Mesendoderm (in vitro differentiated cells): ENCODE data around the gene C1QL3. TPM values are rescaled to one million over a fixed set of nuclear protein-coding genes. Genes with fewer than 3 reads are reported as not detected.

ENCODE experiments used
- DNase-seq: peaks from one replicate; pipeline ENCODE4 v3.0.0; 2013
- H2AK5ac ChIP-seq: 2 replicates; pipeline ENCODE4 v1.6.1; 2013; ENCODE audit warnings: low read length, inconsistent platforms
- H2BK120ac ChIP-seq: 2 replicates; pipeline ENCODE4 v1.6.1; 2013; ENCODE audit warnings: low read depth, mild to moderate bottlenecking, low read length, moderate library complexity, mixed read lengths
- H2BK15ac ChIP-seq: replicated peaks from 2 replicates; pipeline ENCODE4 v1.6.1; 2013; ENCODE audit warnings: low read depth, mild to moderate bottlenecking, moderate library complexity
- H2BK5ac ChIP-seq: 2 replicates; pipeline ENCODE4 v1.6.1; 2013; ENCODE audit warnings: low read length, inconsistent platforms
- H3K18ac ChIP-seq: 2 replicates; pipeline ENCODE4 v1.6.1; 2013; ENCODE audit warnings: mild to moderate bottlenecking, low read length, mixed read lengths
- H3K23ac ChIP-seq: one replicate; pipeline ENCODE4 v1.6.1; 2013; ENCODE audit warnings: low read length
- H3K27ac ChIP-seq: 2 replicates; pipeline ENCODE4 v1.5.1; 2013; ENCODE audit warnings: low read depth, mild to moderate bottlenecking, inconsistent platforms, low read length, moderate library complexity
- H3K27me3 ChIP-seq: 2 replicates; pipeline ENCODE4 v1.6.1; 2013; ENCODE audit warnings: low read length, control low read depth, mild to moderate bottlenecking, inconsistent platforms; ENCODE audit not compliant: insufficient read depth, poor library complexity
- H3K36me3 ChIP-seq: 2 replicates; pipeline ENCODE4 v1.6.1; 2013; ENCODE audit warnings: low read length, inconsistent platforms; ENCODE audit not compliant: control insufficient read depth, insufficient read depth
- H3K4ac ChIP-seq: one replicate; pipeline ENCODE4 v1.6.1; 2013; ENCODE audit warnings: low read depth, mild to moderate bottlenecking, low read length, moderate library complexity
- H3K4me1 ChIP-seq: 2 replicates; pipeline ENCODE4 v1.6.1; 2013; ENCODE audit warnings: low read depth, low read length, inconsistent platforms; ENCODE audit not compliant: control insufficient read depth
- H3K4me2 ChIP-seq: 2 replicates; pipeline ENCODE4 v1.6.1; 2013; ENCODE audit warnings: low read length
- H3K4me3 ChIP-seq: 2 replicates; pipeline ENCODE4 v1.5.1; 2013; ENCODE audit warnings: mild to moderate bottlenecking, low read length
- H3K56ac ChIP-seq: one replicate; pipeline ENCODE4 v1.6.1; 2013; ENCODE audit warnings: low read length
- H3K79me1 ChIP-seq: 2 replicates; pipeline ENCODE4 v1.6.1; 2013; ENCODE audit warnings: low read length, inconsistent platforms
- H3K79me2 ChIP-seq: 2 replicates; pipeline ENCODE4 v1.6.1; 2013; ENCODE audit warnings: mild to moderate bottlenecking, low read length; ENCODE audit not compliant: control insufficient read depth, insufficient read depth
- H3K9ac ChIP-seq: 2 replicates; pipeline ENCODE4 v1.6.1; 2013; ENCODE audit warnings: low read length, inconsistent platforms
- H4K5ac ChIP-seq: one replicate; pipeline ENCODE4 v1.6.1; 2013; ENCODE audit warnings: low read length
- H4K8ac ChIP-seq: one replicate; pipeline ENCODE4 v1.6.1; 2013; ENCODE audit warnings: low read depth, mild to moderate bottlenecking, control low read depth, low read length, moderate library complexity
- WGBS: extraction: QIAGEN DNeasy Blood & Tissue Kit; methylation state at CpG from one replicate; pipeline ENCODE4 v1.1.7; 2013; ENCODE audit warnings: low lambda C conversion rate, missing lambda C conversion rate; ENCODE audit not compliant: insufficient coverage; ENCODE audit errors: extremely low coverage; 5-methylcytosine and 5-hydroxymethylcytosine counted together
- small RNA-seq: library from polyadenylated mRNA; stranded (forward); fragments of <200 nt; extraction: miRNeasy Mini kit (QIAGEN cat#:217004); gene quantifications from one replicate; pipeline ENCODE3, GENCODE V24; 2013; ENCODE audit not compliant: insufficient read depth

C1QL3 gene

DNA sequence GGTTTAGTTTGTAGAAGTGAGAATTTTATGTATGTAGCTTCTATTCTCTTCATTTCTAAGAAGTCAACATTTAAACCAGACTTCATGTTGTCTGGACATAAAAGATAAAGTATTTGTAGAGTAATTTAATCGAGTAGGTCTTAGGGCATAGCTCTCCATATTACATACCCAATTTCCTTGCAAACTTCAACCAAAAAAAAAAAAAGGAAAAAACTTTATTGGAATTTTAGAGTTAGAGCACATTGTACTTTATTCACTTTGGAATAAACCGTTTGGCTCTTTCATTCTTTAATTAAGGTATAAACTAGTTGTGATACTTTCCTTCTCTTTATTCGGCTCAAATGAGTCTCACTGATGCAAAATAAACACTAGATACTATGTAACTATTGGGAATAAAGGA lies 48.9 kb downstream of the C1QL3 start:
- Histone ChIP-seq H3K18ac (no peak overlapping the region), H3K9ac (no peak overlapping the region), H2BK5ac (no peak overlapping the region), H3K4me2 (no peak overlapping the region), H3K79me1 (no peaks in the 10 kb centered on the region), H4K8ac (no peak overlapping the region), H3K23ac (no peak overlapping the region), H3K27ac (no peak overlapping the region), H3K4me3 (no peak overlapping the region), H2BK15ac (no peak overlapping the region), H4K5ac (no peak overlapping the region), H3K56ac (no peak overlapping the region), H3K79me2 (no peaks in the 10 kb centered on the region), H3K4ac (no peak overlapping the region), H2AK5ac (no peak overlapping the region), H3K4me1 (no peaks in the 10 kb centered on the region), H2BK120ac (no peak overlapping the region), H3K27me3 (no peaks in the 10 kb centered on the region), H3K36me3 (no peaks in the 10 kb centered on the region)
- no CpG with 5 or more reads among the region's 3 CpGs for WGBS
- no peak for DNase-seq

DNA sequence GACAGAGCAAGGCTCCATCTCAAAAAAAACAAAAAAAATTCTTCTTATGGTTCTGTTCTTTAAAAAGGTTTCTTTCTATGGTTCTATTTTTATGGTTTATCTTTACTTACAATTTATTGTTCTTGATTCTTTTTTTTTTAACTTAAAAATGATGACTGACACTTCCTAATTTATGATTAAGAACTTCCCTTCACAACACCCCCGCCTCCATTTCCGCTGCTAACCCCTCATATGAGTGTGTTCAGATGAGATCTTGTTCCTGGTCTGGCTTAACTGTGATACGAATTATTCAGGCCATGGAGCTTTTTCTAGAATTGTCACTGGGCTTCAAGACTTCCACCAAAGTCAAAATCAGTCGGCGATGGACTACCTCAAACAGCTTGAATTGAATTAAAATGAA lies 50.9 kb downstream of the C1QL3 start:
- Histone ChIP-seq H2BK5ac (no peak overlapping the region), H3K4me1 (no peaks in the 10 kb centered on the region), H3K4me3 (no peak overlapping the region), H3K79me2 (no peaks in the 10 kb centered on the region), H3K27ac (no peak overlapping the region), H3K36me3 (no peaks in the 10 kb centered on the region), H3K9ac (no peak overlapping the region), H3K18ac (no peak overlapping the region), H3K4me2 (no peak overlapping the region), H3K4ac (no peak overlapping the region), H2BK15ac (no peak overlapping the region), H3K23ac (no peak overlapping the region), H2AK5ac (no peak overlapping the region), H4K8ac (no peak overlapping the region), H4K5ac (no peak overlapping the region), H3K27me3 (no peaks in the 10 kb centered on the region), H3K79me1 (no peaks in the 10 kb centered on the region), H3K56ac (no peak overlapping the region), H2BK120ac (no peak overlapping the region)
- DNase-seq = no peak
- WGBS = no CpG with 5 or more reads among the region's 5 CpGs

DNA sequence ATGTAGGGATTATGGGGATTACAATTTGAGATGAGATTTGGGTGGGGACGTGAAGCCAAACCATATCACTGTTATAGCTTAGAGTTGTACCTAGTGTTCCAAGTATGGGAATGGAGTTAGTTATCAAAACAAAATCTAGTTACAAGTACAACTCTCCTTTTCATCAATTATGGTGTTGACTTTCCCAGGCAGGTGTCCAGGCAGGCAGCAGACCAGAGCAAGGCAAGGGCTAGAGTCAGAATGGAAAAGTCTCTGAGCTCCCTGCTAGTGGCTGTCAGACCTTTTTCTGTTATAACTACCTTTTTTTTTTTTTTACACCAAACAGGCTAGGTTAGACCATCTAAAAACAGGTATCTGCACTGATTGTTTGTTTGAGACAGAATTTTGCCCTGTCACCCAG lies 55.7 kb downstream of the C1QL3 start:
- no peak overlapping the region for H4K8ac ChIP-seq
- H3K79me1 ChIP-seq = no peaks in the 10 kb centered on the region
- no peak overlapping the region for H3K27ac ChIP-seq
- no peak overlapping the region for H2BK120ac ChIP-seq
- H2AK5ac ChIP-seq = no peak overlapping the region
- no peak overlapping the region for H3K4ac ChIP-seq
- H3K9ac ChIP-seq = no peak overlapping the region
- no peak overlapping the region for H2BK5ac ChIP-seq
- WGBS = no CpG with 5 or more reads among the region's 1 CpG
- H3K18ac ChIP-seq = no peak overlapping the region
- H3K27me3 ChIP-seq = no peaks in the 10 kb centered on the region
- no peak overlapping the region for H3K4me2 ChIP-seq
- H3K79me2 ChIP-seq = no peaks in the 10 kb centered on the region
- no peak overlapping the region for H3K4me3 ChIP-seq
- H3K23ac ChIP-seq = no peak overlapping the region
- no peak for DNase-seq
- H2BK15ac ChIP-seq = no peak overlapping the region
- no peaks in the 10 kb centered on the region for H3K4me1 ChIP-seq
- no peaks in the 10 kb centered on the region for H3K36me3 ChIP-seq
- H3K56ac ChIP-seq = no peak overlapping the region
- H4K5ac ChIP-seq = no peak overlapping the region

Small RNA genes within 50 kb of the gene (small RNA-seq; reads per million reads assigned to genes)
- gene RNU2-18P = not detected
